Stimulated activated CD4-positive, alpha-beta T cell treated with anti-CD3 and anti-CD28 coated beads, Interleukin-4, amount 100 ng/mL, for 48 hours (primary cell): Measurements from ENCODE around the gene KLHL25.

ENCODE experiments used
- DNase-seq, 2 donors: peaks; one replicate each; pipeline ENCODE4 v3.0.0-alpha.2; 2020; ENCODE audit warnings: low read depth in 2 of 2

The KLHL25 gene

DNA sequence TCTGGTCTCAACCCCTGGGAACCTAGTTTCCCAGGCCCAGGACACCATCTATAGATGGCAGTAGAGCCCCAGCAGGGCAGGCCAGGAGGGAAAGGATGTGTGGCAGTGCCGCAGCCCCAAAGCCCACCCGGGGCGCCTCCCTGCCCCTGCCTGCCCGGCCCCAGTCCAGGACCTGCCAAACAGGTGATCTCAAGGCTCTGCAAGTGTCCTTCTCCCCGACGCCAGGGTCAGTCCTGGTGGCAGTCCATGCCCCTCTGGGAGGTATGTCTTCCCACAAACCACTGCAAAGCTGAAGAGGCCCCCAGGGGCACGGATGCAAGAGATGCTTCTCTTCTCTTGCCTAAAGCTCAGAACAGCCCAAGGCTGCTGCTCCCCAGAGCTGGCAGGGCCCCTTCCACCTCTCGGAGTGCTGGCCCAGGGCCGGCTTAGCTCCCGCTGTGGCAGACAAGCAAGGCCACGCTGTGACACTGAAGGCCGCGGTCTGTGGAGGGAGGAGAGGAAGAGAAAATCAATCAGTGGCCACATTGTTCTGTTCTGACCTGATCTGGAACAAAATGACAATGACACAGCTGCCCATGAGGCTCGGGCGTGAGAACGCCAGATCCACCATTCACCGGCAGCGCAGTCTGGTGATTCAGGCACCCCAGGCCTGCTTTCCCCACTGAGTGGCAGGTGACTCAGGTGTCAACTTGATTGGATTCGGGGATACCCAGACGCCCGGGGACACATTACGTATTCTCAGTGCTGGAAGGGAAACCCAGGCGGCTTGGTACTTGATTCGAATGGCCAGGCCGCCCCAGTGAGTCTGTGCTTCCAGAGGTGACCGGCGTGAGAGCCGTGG lies 34.0 kb downstream of the KLHL25 start:
- no peak for DNase-seq

DNA sequence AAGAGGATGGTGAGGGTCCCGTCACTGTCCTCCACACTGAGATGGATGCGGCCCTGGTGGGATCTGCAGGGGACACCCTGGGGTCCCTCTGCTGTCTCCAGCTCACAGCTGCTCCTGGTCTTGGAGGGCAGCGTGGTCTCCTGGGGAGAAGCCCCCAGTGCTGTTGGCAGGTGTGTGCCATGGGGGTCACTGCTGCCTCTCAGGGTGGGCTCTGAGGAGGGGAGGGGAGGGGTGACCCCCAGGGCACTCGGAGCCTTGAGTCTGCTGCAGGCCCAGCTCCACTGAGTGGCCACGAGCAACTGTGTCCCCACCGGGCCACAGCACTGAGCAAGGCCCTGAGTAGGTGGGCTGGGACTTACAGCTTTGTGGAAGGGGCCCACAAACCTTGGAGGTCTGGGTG lies 34.7 kb downstream of the KLHL25 start:
- no peak for DNase-seq

DNA sequence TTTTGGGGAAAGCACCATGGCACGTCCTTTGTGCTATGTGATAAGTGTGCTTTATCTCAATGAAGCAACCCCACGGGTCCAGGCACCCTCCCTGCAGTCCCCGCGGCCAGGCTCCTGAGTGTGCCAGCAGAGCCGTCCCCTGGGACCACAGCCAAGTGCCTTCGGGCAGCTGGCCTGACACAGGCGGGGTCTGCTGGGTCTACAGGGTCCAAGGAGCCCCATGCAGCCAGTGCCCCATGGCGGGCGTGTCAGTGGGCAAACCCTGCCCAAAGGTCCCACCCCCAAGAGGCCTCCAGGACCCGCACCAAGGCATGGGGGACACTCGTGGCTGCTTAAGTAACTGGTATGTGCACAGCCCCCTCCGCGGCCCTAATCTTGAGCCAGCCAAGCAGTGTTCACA lies 35.3 kb downstream of the KLHL25 start:
- no peak for DNase-seq

DNA sequence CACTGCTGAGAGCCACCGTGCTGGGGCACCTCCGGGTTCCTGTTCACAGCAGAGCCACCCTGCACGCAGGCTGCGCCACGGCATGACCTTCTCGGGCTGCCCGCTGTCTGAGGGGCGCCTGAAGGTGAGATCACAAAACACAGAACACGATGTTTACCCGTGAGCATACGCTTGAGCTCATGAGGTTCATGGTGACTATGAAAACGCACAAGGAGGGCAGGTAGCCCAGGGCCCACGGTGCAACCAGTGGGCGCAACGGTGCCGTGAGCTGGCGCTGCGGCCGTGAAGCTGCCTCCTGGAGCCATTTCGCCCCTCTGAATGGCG lies 36.1 kb downstream of the KLHL25 start:
- DNase-seq: no peak

DNA sequence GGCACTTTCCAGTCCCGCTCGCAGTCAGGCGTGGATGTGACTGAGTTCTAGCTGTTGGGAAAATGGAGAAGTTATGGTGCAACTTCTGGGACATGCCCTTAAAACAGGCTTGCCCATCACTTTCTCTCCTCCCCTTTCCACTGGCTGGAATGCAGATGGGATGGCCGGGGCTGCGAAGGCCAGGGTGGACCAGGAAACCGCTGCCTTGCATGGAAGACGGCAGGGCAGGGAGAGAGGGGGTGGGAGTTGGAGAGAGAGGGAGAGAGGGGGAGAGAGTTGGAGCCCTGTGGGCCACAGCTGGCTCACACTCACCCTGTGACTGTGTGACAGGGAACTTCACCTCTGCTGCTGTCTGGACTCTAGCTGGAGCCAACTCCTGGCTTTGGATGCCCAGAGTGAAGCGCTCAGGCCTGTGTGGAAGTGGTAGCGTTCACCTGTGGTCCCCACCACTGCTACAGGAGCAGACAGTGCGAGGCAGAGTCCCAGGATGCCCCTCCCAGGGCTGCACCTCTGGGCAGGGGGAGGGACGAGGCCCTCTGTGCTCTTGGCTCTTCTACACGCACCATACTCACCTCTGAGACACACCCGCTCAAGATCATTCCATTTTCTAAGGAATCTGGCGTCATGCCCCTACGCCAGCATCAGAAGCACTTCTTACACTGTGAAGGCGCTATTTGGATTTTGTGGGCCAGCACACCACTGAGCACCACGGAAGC lies 36.6 kb downstream of the KLHL25 start:
- no peak for DNase-seq

DNA sequence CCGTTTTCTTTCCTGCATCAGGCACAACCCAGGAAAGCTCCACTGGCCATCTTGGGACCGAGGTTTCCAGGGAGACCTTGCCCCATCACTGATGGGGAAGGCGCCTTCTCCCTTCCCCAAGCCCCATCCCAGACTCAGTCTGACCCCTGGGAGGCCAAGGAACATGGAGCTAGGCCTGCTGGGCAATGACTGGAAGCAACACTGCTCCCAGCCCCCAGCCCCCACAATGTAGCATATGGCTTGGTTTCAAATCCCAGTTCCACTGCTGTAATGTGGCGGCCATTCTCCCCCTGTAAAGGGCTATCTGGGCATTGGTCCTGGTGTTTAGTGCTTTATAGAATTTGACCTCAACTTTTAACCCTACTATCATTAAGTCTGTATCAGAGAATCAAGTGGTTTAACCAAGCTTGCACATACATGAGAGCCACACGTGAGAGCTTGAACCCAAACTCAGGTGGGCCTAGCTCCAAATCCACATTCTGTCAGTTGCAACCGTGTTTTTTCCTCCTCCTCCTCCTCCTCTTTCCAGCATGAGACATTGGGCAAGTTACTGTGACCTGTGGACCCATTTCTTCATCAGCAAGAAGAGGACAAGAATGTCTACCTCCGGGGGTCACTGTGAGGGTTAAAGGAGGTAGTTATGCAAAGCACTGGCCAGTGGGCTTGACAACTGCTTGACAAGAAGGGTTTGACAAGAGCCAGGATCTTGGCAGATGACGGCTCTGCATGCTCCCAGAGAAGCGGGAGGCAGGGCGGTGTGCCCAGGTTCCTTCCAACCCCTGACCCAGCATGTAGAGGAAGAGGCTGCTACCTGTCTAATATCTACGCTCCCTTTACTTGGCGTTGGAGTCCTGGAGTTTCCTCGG lies 37.4 kb downstream of the KLHL25 start:
- no peak for DNase-seq

DNA sequence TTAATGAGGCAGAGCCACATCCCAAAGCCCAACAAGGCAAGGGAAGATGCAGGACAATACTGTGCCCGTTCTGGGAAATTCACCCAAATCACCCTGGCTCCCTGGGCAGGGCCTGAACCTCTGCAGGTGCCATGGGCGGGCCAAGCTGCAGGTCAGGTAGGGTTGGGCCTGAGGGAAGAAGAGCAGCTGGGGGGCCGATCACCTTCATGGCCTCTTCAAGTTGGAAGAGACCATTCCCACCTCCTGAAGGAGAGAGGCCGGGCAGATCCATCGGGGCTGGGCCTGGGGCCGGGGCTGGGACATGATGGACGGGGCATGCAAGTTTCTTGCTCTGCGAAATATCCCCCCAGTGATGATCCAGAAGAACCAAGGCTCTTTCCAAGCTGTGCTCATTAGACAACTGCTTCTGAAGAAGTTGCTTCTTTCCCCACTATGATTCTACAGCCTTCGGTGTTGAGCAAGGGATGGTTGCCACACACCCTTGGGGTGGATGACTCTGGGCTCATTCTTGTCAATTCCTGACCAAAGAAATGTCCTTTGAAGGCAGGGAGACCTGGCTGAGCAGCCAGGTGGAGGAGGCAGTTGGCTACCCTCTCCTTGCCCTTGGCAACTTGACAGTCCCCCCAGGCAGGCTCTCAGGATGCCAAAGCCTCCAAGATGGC lies 38.2 kb downstream of the KLHL25 start:
- no peak for DNase-seq

DNA sequence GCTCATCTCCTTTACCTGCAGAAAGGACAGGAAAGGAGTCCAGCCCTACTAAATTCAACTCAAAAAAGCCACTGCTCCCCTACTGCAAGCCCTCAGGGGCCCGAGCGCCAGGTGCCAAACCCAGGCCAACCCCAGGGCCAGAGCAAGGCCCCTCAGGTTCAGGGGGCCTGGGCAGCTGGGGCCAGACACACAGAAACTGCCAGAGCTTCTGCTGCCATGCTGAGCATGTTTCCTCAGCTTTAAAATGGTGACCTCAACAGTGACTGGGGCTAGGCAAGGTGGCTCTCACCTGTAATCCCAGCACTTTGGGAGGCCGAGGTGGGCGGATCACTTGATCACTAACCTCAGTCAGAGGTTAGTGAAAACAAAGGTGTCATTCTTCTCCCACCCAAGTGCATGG lies 38.8 kb downstream of the KLHL25 start:
- no peak for DNase-seq

DNA sequence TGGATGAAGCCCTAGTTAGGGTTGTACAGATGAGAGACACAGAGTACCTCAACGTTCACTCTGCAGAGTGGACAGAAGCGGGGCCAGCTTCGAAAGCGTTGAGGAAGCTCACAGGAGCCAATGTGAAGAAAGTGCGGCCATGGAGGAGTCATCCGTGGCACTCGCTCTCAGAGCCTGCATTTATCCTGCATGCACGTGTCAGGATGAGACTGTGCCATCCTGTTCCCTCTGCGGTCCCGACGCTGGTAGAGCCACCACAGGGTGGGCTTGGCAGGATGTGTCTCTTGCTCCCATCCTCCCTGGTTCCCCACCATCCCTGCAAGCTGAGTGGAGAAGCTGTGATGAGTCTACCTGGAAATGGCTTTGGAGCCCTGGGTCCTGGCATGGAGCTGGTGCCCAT lies 39.3 kb downstream of the KLHL25 start:
- DNase-seq: no peak

DNA sequence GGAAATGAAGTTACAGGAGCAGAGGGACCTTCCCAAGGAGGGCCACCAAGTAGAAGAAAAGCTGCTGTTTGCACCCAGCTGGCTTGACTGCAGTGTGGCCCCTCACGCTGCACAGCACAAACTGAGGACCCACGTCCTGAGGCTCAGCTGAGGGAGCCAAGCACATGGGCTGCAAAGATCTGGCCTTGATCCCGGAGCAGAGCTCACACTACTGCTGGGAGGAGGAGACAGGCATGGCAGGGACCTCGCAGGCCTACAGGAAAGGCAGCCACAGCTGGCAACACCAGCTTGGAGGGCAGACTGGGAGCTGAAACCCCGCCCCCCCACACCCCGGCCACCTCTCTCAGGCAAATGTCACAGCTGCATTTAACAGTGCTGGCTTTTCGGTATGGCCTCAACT lies 39.7 kb downstream of the KLHL25 start:
- no peak for DNase-seq

DNA sequence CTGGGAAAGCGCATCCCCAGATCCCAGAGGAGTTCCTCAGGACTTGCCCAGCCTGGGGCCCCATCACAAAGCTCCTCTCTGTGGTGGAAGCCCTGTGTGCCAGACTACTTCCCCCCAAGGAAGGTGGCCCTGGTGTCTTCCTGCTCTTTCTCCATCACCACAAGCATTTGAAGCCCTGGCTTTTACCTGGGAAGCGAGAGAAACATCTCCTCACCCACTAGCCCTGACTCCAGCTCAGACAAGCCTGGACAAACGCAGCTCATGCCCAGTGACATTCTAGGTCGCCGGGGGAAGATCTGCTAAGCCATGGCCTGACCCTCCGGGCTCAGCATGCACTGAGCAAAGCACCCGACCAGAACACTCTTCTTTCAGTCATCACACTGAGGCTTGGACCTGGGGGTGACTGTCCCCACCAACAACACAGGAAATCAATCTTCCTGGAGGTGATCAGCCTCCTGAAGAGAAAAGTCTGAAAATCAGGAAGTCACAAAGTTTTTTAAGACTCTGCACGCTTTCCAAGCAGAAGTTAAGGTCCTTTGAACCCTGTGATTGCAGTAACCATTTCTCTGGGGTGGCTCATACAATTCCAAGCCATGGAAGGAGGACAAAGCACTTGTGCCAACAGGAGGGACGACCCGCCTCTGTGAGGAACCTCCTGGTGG lies 40.8 kb downstream of the KLHL25 start:
- DNase-seq: no peak

DNA sequence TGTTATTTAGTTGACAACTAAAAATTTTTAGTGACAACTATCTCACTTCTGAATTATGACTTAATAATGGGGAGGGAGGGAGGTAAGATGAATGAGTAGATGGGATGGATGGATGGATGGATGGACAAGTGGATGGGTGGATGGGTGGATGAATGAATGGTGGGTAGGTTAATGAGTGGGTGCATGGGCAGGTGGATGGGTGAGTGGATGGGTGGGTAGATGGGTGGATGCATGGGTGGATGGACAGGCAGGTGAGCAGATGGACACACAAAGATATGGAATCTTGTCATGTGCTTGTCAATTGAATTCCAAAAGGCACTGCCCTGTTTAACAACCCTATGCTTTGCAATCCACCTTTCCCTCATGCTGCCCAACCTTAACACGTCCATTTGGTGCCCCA lies 41.5 kb downstream of the KLHL25 start:
- no peak for DNase-seq

DNA sequence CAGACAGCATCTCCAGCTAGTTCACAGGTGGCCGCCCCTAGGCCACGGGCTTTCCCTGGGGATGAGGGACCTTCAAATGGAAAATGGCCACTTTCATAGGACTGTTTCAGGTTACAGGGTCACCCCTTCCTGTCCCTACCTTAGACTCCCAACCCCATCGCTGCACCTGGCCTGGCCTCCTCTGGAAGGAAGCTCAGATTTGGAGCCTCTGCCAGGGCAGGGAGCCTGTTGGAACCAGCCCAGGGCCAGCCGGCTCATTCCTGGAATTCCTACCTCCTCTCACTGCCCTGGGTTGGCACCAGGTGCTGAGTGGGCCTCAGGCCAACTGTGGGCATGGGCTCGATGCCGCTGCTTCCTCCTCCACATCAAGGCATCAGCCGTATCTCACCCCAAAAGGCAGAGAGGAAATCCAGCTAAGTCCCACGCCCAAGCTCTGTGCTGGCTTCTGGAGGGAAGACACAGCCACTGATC lies 42.2 kb downstream of the KLHL25 start:
- DNase-seq: no peak

DNA sequence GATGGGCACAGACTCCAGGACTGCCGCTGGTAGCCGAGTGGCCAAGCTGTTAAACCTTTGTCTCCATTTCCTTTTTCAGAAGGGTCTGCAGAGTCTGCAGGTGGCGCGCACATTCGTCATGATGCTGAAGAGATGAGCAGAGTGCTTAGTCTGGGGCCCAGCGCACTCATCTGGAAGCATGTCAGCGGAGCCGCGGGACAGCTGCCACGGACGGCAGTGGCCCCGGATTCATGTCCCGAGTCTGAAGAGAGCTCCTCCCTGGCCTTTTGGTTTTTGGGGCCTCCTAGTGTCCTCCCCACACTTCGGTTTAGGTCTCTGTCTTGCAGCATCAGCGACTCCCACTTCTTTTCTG lies 42.6 kb downstream of the KLHL25 start:
- DNase-seq: no peak

DNA sequence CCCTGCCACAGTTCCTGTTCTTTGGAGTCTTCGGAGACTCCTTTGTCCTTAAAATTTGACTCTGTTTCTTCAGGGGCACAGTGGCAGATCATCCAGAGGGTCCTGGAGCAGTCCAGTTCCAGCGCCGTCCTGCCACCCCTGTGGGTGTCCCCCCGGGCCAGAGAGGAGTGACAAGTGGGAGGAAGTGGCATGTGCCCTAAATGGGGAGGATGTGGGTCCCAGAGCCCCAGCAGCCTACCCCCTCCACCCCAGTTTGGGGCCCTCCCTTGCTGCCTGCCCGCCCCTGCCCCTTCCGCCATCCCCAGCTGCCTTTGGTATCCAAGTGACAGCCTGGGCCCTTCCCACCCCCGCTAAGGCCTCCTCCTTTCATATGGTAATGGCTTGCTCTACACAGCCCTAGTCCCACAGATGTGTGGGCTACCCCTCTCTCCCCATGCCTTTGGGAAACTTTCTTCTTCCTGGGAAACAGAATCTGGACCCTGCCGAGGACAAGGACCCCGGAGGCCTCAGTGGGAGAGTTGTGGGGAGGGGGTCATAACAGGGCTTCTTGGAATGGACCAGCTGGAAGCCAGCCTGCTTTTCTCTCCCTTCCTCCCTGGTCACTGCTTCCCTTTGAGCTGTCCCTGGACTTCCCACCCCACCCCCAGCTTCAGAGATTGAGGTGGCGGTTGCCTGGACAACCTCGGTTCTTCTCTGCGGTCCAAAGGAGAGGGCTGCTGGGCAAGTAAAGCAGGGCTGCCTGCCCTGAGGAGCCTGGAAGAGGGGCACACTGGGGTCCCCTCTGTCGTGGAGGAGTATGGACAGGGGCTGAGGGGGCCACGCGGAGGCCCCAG lies 43.2 kb downstream of the KLHL25 start:
- DNase-seq: no peak

DNA sequence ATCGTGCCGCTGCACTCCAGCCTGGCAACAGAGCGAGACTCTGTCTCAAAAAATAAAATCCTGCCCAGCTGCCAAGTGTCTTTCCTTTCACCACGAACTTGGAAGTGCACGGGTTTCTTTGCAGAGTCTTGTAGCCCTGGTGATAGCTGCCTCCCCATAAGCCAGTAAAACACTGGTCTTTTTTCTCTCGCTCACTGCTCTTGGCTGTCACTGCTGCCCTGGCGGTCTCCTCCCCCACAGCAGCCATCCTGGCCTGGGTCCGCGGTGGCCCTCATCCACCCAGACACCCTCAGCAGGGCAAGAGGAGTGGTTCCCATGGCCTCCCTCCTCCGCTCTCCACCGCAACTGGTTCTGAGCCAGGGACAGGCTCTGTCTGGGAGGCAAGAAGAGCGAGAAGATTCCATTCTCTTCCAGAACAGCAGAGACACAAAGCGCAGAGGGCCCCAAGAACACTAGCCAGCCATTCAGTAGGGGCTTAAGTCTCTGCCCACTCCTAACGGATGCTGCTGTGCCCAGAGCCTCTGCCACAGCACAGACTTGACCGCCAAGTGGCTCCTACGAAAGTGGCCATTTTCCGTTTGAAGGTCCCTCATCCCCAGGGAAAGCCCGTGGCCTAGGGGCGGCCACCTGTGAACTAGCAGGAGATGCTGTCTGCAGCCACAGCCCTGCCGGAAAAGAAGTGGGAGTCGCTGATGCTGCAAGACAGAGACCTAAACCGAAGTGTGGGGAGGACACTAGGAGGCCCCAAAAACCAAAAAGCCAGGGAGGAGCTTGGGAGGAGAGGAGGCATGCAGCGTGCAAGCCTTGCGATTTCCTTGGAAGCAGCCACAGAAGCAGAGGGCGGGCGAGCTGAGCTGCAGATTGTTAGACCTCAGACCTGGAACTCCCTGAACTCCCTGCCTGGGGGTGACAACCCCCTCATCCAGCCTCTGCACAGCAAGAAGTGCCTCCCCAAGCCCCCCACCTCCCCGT lies 44.1 kb downstream of the KLHL25 start:
- no peak for DNase-seq

DNA sequence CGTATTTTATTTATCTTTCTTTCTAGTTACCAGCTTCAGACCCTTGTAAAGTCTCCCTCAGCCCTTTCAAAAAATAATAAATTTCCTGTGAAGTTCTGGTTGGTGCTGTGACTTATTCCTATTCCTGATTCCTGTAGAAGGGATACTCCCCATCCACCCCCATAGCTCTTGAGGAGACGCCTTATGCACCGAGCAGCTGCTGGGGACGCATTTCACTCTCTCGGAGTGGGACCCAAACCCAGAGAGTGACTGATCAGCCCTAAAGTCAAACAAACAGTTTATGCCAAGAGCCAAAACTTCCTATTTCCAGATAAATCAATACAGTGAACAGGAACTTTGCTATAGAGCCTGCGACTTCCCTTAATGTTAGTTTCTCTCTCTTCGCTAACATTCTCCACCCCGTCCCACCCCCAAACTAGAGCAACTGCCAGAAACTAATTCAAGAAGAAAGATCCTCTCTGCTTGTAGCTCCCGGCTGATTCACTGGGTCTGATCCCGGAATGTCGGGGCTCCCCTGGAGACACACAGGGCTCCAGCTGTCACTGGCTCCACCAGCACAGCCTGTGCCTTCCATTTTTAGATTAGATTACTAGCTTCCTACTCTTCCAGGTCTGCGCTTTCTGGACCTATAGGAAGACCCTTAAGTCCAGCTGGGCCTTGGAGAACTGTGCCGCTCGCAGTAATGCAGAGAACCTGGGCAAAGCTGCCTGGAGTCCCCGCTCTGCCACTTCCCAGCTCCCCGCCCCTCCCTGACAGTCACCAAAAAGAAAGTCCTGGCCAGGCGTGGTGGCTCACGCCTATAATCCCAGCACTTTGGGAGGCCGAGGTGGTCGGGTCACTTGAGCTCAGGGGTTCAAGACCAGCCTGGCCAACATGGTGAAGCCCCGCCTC lies 45.2 kb downstream of the KLHL25 start:
- no peak for DNase-seq

DNA sequence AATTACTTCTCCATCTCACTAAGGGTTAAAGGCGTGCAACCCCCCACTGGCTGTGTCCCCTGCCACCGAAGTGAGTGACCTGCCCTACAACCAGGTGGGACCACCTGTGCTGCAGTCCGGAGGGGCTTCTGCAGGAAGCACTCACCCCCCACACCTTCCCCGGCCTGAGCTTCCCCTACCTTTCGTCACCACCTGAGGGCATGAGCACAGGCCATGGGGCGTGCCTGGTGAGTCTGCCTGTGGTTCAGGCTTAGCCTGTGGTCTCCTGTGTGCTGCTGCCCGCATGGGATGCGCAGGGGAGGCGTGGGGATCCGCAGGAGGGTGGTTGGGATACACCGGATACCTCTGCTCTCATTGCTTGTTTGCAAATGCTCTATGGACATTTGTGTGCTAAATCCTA lies 46.0 kb downstream of the KLHL25 start:
- DNase-seq: no peak
